HepG2 (cell line): ENCODE measurements around the gene KIF1B. TPM values are rescaled to one million over a fixed set of nuclear protein-coding genes. Genes with fewer than 3 reads are reported as not detected.
A peak's percentile ranks its signal among the peaks of the same experiment; 100 is the strongest.

Experiments used
- ATAC-seq: fragments of 200-7000 bp; cut with Tn5 transposase; 3 replicates; pipeline ENCODE4 v1.9.1; 2020; ENCODE audit warnings: mild to moderate bottlenecking, moderate library complexity
- BruUV-seq: library from RNA; stranded (reverse); fragments of 400-500 nt; replicated peaks from 2 replicates; lab custom pipeline; 2021; lab: Mats Ljungman, UMichigan
- CTCF ChIA-PET: fragments of 300-600 bp; formaldehyde crosslinking; extraction: SDS; loops from one replicate; lab custom pipeline; 2021; ENCODE audit warnings: low total read pairs, inconsistent platforms, low intra/inter-chr PET ratio; lab: Yijun Ruan, JAX
- POLR2A ChIA-PET: fragments of 350-600 bp; sonication (Branson Sonifier 250); formaldehyde crosslinking; loops from one replicate; lab custom pipeline; 2020; ENCODE audit warnings: antibody characterized with exemption, inconsistent platforms; lab: Yijun Ruan, JAX
- DNase-seq: peaks from one replicate; pipeline ENCODE4 v3.0.0-alpha.2; 2015; ENCODE audit warnings: low spot score
- FAIRE-seq: peaks from 3 replicates; lab custom pipeline; 2011; peaks lifted over from hg19 to GRCh38; lab: Jason Lieb, UNC
- H2AFZ ChIP-seq: one replicate; pipeline ENCODE4 v1.6.1; 2011; ENCODE audit warnings: low read length, inconsistent platforms
- H3K27ac ChIP-seq: fragments of 300-600 bp; 3 replicates; pipeline ENCODE4 v1.8.0; 2011; ENCODE audit warnings: mixed run types, mild to moderate bottlenecking, mixed read lengths, low read length, inconsistent platforms; ENCODE audit not compliant: insufficient read depth; ENCODE audit errors: extremely low read length
- H3K27me3 ChIP-seq, 2 experiments: fragments of 200-600 bp in 1 of 2; 2 replicates in 1 of 2; 3 replicates in 1 of 2; pipeline versions ENCODE4 v1.6.0 to v1.8.0; 2011; ENCODE audit warnings: low read length in 2 of 2, mild to moderate bottlenecking in 2 of 2, moderate library complexity in 2 of 2, inconsistent platforms in 1 of 2; ENCODE audit not compliant: insufficient read depth in 2 of 2, control insufficient read depth in 1 of 2
- H3K36me3 ChIP-seq, 2 experiments: fragments of 200-600 bp in 1 of 2; replicated peaks in 1 of 2; 2 replicates in 1 of 2; 3 replicates in 1 of 2; pipeline versions ENCODE4 v1.5.1 to v1.8.0; 2011; ENCODE audit warnings: low read length in 2 of 2, inconsistent platforms in 1 of 2; ENCODE audit not compliant: insufficient read depth in 2 of 2, control insufficient read depth in 1 of 2
- H3K4me1 ChIP-seq: 2 replicates; pipeline ENCODE4 v1.5.1; 2012; ENCODE audit warnings: low read length, inconsistent platforms; ENCODE audit not compliant: insufficient read depth
- H3K4me2 ChIP-seq: 2 replicates; pipeline ENCODE4 v1.6.0; 2011; ENCODE audit warnings: low read depth, low read length, inconsistent platforms
- H3K4me3 ChIP-seq, 3 experiments: fragments of 200-600 bp in 1 of 3; sonication (generic), shearing (Covaris generic) in 1 of 3; replicated peaks in 1 of 3; 2 replicates each; pipeline ENCODE4 v1.5.1; 2011 to 2016; ENCODE audit warnings: low read length in 3 of 3, inconsistent platforms in 2 of 3, low read depth in 2 of 3, mild to moderate bottlenecking in 2 of 3, control low read depth in 1 of 3, mixed read lengths in 1 of 3; ENCODE audit not compliant: insufficient read depth in 1 of 3
- H3K79me2 ChIP-seq: one replicate; pipeline ENCODE4 v1.6.1; 2011; ENCODE audit warnings: low read length, inconsistent platforms; ENCODE audit not compliant: insufficient read depth
- H3K9ac ChIP-seq: 2 replicates; pipeline ENCODE4 v1.6.0; 2011; ENCODE audit warnings: mild to moderate bottlenecking, low read depth, low read length, inconsistent platforms; ENCODE audit not compliant: insufficient read depth
- H3K9me3 ChIP-seq: 2 replicates; pipeline ENCODE4 v1.5.1; 2012; ENCODE audit warnings: mild to moderate bottlenecking, low read length
- H4K20me1 ChIP-seq: 2 replicates; pipeline ENCODE4 v1.6.0; 2011; ENCODE audit warnings: inconsistent platforms, mild to moderate bottlenecking, low read length, moderate library complexity; ENCODE audit not compliant: insufficient read depth
- BRD4 ChIP-seq: sonication (generic); formaldehyde crosslinking; IDR thresholded peaks from 2 replicates; pipeline ENCODE4 v1.4.0; 2020; ENCODE audit warnings: missing genetic modification reagents
- NFE2L1 ChIP-seq: sonication (generic); formaldehyde crosslinking; IDR thresholded peaks from 2 replicates; pipeline ENCODE4 v1.4.0; 2020; ENCODE audit warnings: missing genetic modification reagents, mild to moderate bottlenecking, borderline replicate concordance
- NONO ChIP-seq, 2 experiments: fragments of 450-650 bp in 1 of 2; sonication (generic) in 1 of 2; formaldehyde crosslinking in 1 of 2; IDR thresholded peaks in 1 of 2; conservative IDR thresholded peaks in 1 of 2; 2 replicates each; pipeline versions ENCODE4 v1.6.1 to v1.8.0; 2017 to 2022; ENCODE audit warnings: mild to moderate bottlenecking in 1 of 2, missing genetic modification reagents in 1 of 2, moderate library complexity in 1 of 2
- WGBS: methylation state at CpG from one replicate; pipeline ENCODE4 v1.1.6; 2017; ENCODE audit warnings: low lambda C conversion rate; 5-methylcytosine and 5-hydroxymethylcytosine counted together
- in situ Hi-C: cut with HindIII; loops from 2 replicates; pipeline ENCODE4 v1.10.0; 2017; ENCODE audit warnings: low pct_unique_long_range_greater_than_20kb; ENCODE audit not compliant: extremely low pct_ligation_motif_present
- intact Hi-C: fragments of 100-400 bp; cut with micrococcal nuclease; formaldehyde crosslinking; loops from one replicate; pipeline ENCODE4 v1.10.0; 2022; ENCODE audit not compliant: unreplicated experiment
- polyA plus RNA-seq, 8 experiments: library from polyadenylated mRNA; depleted of rRNA in 3 of 8; stranded (reverse) in 7 of 8; unstranded in 1 of 8; fragments of >200 nt; fragmentation: Illumina TruSeq in 4 of 8; extraction: Trizol in 4 of 8; gene quantifications; 2 replicates each; pipeline versions ENCODE4 v1.2.1 to v1.2.3, GENCODE V29; 2011 to 2016; ENCODE audit warnings: low read depth in 4 of 8, missing spikeins in 1 of 8, mixed read lengths in 1 of 8; ENCODE audit not compliant: insufficient read depth in 1 of 8
- total RNA-seq, 5 experiments: library from RNA; depleted of rRNA; stranded (reverse); fragments of >200 nt; fragmentation: Illumina TruSeq; extraction: Trizol; gene quantifications; 2 replicates each; pipeline ENCODE4 v1.2.3, GENCODE V29; 2016; ENCODE audit warnings: low read depth in 1 of 5
- TF ChIP-seq, protein P1 (sequence below): sonication (generic); formaldehyde crosslinking; IDR thresholded peaks from 2 replicates; pipeline ENCODE4 v1.8.0; 2022; ENCODE audit warnings: mild to moderate bottlenecking, missing genetic modification reagents, moderate library complexity
- TF ChIP-seq, protein P2 (sequence below): sonication (generic); formaldehyde crosslinking; IDR thresholded peaks from 2 replicates; pipeline ENCODE4 v1.4.0; 2020; ENCODE audit warnings: missing genetic modification reagents

The KIF1B gene
- total and polyA plus RNA-seq, 2 of the 13 experiments (the other 11 are each of a cell fraction or from before 2014, with no cell fraction given), result 26.7 to 32.5 TPM

DNA sequence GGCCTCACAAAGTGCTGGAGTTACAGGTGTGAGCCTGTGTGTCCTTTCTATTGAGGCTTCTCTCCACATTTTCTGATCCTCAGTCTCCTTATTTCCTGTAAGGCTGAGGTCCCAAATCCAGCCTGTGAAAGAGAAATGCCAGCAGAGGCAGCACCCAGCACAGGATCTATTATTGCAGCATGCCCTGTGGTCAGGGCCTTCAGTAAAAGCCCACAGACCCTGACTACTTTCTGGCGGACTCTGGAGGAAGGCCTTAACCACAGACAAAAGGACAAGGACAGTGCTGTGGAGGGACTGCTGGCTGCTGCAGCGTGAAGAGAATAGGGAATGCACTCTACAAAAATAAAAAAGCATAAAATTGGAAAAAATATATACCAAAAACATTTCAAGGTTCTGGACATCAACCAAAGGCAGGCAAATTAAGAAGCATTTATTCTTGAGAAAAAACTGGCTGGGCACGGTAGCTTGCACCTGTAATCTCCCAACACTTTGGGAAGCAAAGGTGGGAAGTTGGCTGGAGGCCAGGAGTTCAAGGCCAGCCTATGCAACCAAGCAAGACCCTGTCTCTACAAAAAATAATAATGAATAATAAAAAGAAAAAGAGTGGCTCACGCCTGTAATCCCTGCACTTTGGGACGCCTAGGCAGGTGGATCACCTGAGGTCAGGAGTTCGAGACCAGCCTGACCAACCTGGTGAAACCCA lies 179.1 kb downstream of the KIF1B start:
- in situ Hi-C loops (loop anchor here (10.0 kb wide), 1 partner anchor 85 kb away; the partner anchor contains the start of genes DFFA and PEX14), intact Hi-C loops (no loop called here)
- no peaks in the 10 kb centered on the region for H3K9me3 ChIP-seq
- no peaks in the 10 kb centered on the region for H3K79me2 ChIP-seq
- ATAC-seq (peak; percentile 43), FAIRE-seq (no peak), DNase-seq (no peak)
- H3K36me3 ChIP-seq, result no peaks in the 10 kb centered on the region
- no TSS peak for BruUV-seq
- no peak overlapping the region for H3K9ac ChIP-seq
- H3K4me3 ChIP-seq, result no peak overlapping the region
- no peak overlapping the region for H2AFZ ChIP-seq
- peaks cover 51% of the 10 kb centered on the region for H3K4me1 ChIP-seq
- no peak overlapping the region for H3K4me2 ChIP-seq
- H3K27me3 ChIP-seq, result no peaks in the 10 kb centered on the region
- H4K20me1 ChIP-seq, result no peaks in the 10 kb centered on the region
- ChIA-PET POLR2A (interaction anchor here (4.7 kb wide), 1 partner anchor 11 kb away, joined by 65 read pairs; the partner anchor contains the start of gene PGD), CTCF (no interaction called here)
- 78% methylated on average over 6 of the region's 6 CpGs for WGBS
- H3K27ac ChIP-seq, result peak overlapping the region; percentile 74
- TF ChIP-seq NONO (IDR thresholded peaks at IDR 0.05), result no peak
- TF ChIP-seq NONO (CRISPR knock-in tag; conservative IDR thresholded peaks at IDR 0.05), result no peak
- no peak for TF ChIP-seq NFE2L1 (CRISPR knock-in tag)
- TF ChIP-seq, protein P1, sequence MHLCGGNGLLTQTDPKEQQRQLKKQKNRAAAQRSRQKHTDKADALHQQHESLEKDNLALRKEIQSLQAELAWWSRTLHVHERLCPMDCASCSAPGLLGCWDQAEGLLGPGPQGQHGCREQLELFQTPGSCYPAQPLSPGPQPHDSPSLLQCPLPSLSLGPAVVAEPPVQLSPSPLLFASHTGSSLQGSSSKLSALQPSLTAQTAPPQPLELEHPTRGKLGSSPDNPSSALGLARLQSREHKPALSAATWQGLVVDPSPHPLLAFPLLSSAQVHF, result no peak
- TF ChIP-seq, protein P2, sequence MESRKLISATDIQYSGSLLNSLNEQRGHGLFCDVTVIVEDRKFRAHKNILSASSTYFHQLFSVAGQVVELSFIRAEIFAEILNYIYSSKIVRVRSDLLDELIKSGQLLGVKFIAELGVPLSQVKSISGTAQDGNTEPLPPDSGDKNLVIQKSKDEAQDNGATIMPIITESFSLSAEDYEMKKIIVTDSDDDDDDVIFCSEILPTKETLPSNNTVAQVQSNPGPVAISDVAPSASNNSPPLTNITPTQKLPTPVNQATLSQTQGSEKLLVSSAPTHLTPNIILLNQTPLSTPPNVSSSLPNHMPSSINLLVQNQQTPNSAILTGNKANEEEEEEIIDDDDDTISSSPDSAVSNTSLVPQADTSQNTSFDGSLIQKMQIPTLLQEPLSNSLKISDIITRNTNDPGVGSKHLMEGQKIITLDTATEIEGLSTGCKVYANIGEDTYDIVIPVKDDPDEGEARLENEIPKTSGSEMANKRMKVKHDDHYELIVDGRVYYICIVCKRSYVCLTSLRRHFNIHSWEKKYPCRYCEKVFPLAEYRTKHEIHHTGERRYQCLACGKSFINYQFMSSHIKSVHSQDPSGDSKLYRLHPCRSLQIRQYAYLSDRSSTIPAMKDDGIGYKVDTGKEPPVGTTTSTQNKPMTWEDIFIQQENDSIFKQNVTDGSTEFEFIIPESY, result peak; percentile 38; the same call in 1 of the 2 replicates
- TF ChIP-seq BRD4 (CRISPR knock-in tag), result no peak
